OCI-LY1 (cell line): ENCODE data around the gene CRYAA.

Experiments
- H2AFZ ChIP-seq: fragments of 200-600 bp; sonication (generic), shearing (Covaris generic); 2 replicates; pipeline ENCODE4 v1.6.0; 2014; ENCODE audit warnings: antibody characterized with exemption, mild to moderate bottlenecking, low read length
- H3F3A ChIP-seq: fragments of 200-600 bp; sonication (generic), shearing (Covaris generic); 2 replicates; pipeline ENCODE4 v1.6.0; 2014; ENCODE audit warnings: mild to moderate bottlenecking, antibody characterized with exemption, low read length, moderate library complexity; ENCODE audit not compliant: insufficient read depth
- H3K27ac ChIP-seq: fragments of 200-600 bp; sonication (generic); 2 replicates; pipeline ENCODE4 v1.5.1; 2014; ENCODE audit warnings: low read length, mixed run types, mild to moderate bottlenecking, low read depth; ENCODE audit not compliant: poor library complexity, severe bottlenecking
- H3K27me3 ChIP-seq: fragments of 200-600 bp; sonication (generic); 2 replicates; pipeline ENCODE4 v1.6.0; 2014; ENCODE audit warnings: antibody characterized with exemption, mild to moderate bottlenecking, low read length, moderate library complexity; ENCODE audit not compliant: insufficient read depth
- H3K36me3 ChIP-seq: fragments of 200-600 bp; sonication (generic); 2 replicates; pipeline ENCODE4 v1.6.1; 2014; ENCODE audit warnings: mild to moderate bottlenecking, antibody characterized with exemption, low read length, moderate library complexity, mixed read lengths; ENCODE audit not compliant: insufficient read depth
- H3K4me1 ChIP-seq: fragments of 200-600 bp; sonication (generic); 2 replicates; pipeline ENCODE4 v1.5.1; 2014; ENCODE audit warnings: mild to moderate bottlenecking, low read length, moderate library complexity; ENCODE audit not compliant: insufficient read depth, severe bottlenecking
- H3K4me2 ChIP-seq: fragments of 200-600 bp; sonication (generic), shearing (Covaris generic); 2 replicates; pipeline ENCODE4 v1.6.1; 2014; ENCODE audit warnings: low read length
- H3K4me3 ChIP-seq: fragments of 200-600 bp; sonication (generic); 2 replicates; pipeline ENCODE4 v1.5.1; 2014; ENCODE audit warnings: low read length, low read depth, mild to moderate bottlenecking, mixed read lengths; ENCODE audit not compliant: poor library complexity, severe bottlenecking
- H3K79me2 ChIP-seq: fragments of 200-600 bp; shearing (Covaris generic); 2 replicates; pipeline ENCODE4 v1.6.1; 2016; ENCODE audit warnings: mixed run types, low read length, mixed read lengths; ENCODE audit not compliant: insufficient read depth
- H3K9ac ChIP-seq: fragments of 200-600 bp; sonication (generic), shearing (Covaris generic); 2 replicates; pipeline ENCODE4 v1.6.1; 2014; ENCODE audit warnings: mild to moderate bottlenecking, low read length, mixed read lengths
- H3K9me2 ChIP-seq: fragments of 200-600 bp; sonication (generic), shearing (Covaris generic); 2 replicates; pipeline ENCODE4 v1.6.1; 2014; ENCODE audit warnings: low read depth, mild to moderate bottlenecking, low read length, mixed read lengths
- H3K9me3 ChIP-seq: fragments of 200-600 bp; shearing (Covaris generic); 2 replicates; pipeline ENCODE4 v1.6.1; 2014; ENCODE audit warnings: low read length, mixed read lengths
- H4K20me1 ChIP-seq: fragments of 200-600 bp; sonication (generic), shearing (Covaris generic); 2 replicates; pipeline ENCODE4 v1.6.0; 2016; ENCODE audit warnings: mild to moderate bottlenecking, low read length; ENCODE audit not compliant: insufficient read depth
- EZH2 ChIP-seq: fragments of 200-600 bp; sonication (generic), shearing (Covaris generic); IDR thresholded peaks from 2 replicates; pipeline ENCODE4 v1.8.0; 2017; ENCODE audit warnings: borderline replicate concordance, mixed run types, mild to moderate bottlenecking, antibody characterized with exemption, low read length, moderate library complexity, mixed read lengths
- TF ChIP-seq, protein P1 (sequence below): fragments of 200-600 bp; sonication (generic), shearing (Covaris generic); IDR thresholded peaks from 2 replicates; pipeline ENCODE4 v1.5.1; 2017; ENCODE audit warnings: mild to moderate bottlenecking, antibody characterized with exemption, low read length, moderate library complexity, mixed read lengths

The CRYAA gene

DNA sequence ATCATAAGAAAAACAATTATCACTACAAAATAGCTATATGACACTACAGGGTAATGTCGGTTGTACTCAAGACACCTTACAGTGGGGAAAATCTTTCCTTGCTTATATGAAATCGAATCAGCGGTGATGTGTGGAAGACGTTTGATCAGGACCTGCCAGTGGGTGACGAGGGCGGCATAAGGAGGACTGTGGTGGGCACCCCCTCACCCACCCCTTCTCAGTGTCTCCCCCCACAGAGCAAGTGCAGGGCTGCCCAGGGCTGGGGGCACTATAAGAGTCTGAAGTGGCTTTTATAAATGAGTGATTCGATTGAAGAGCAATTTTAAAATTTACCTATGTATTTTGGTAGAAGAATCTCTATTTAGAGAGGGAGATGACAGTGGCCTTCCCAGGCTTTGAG is 35.8 kb downstream of the CRYAA start:
- Histone ChIP-seq H3K27ac (no peak overlapping the region), H3K4me2 (no peak overlapping the region), H3F3A (no peaks in the 10 kb centered on the region), H3K4me3 (no peak overlapping the region), H3K9me3 (peaks cover 7% of the 10 kb centered on the region), H3K9me2 (no peaks in the 10 kb centered on the region), H3K9ac (no peak overlapping the region), H3K4me1 (no peaks in the 10 kb centered on the region), H3K36me3 (no peaks in the 10 kb centered on the region), H3K79me2 (no peaks in the 10 kb centered on the region), H2AFZ (no peak overlapping the region), H3K27me3 (peaks cover 12% of the 10 kb centered on the region; the same call in 1 of the 2 replicates), H4K20me1 (no peaks in the 10 kb centered on the region)
- TF ChIP-seq, protein P1, sequence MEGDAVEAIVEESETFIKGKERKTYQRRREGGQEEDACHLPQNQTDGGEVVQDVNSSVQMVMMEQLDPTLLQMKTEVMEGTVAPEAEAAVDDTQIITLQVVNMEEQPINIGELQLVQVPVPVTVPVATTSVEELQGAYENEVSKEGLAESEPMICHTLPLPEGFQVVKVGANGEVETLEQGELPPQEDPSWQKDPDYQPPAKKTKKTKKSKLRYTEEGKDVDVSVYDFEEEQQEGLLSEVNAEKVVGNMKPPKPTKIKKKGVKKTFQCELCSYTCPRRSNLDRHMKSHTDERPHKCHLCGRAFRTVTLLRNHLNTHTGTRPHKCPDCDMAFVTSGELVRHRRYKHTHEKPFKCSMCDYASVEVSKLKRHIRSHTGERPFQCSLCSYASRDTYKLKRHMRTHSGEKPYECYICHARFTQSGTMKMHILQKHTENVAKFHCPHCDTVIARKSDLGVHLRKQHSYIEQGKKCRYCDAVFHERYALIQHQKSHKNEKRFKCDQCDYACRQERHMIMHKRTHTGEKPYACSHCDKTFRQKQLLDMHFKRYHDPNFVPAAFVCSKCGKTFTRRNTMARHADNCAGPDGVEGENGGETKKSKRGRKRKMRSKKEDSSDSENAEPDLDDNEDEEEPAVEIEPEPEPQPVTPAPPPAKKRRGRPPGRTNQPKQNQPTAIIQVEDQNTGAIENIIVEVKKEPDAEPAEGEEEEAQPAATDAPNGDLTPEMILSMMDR = no peak

GRCh38 chr21:43206231-43207042 is 37.6 kb downstream of the CRYAA start:
- Histone ChIP-seq H3K79me2 (no peaks in the 10 kb centered on the region), H3K9me2 (no peaks in the 10 kb centered on the region), H3K4me2 (no peak overlapping the region), H3F3A (no peaks in the 10 kb centered on the region), H2AFZ (no peak overlapping the region), H3K4me1 (no peaks in the 10 kb centered on the region), H4K20me1 (no peaks in the 10 kb centered on the region), H3K9me3 (peaks cover 1% of the 10 kb centered on the region), H3K27ac (no peak overlapping the region), H3K27me3 (peaks cover 12% of the 10 kb centered on the region; the same call in 1 of the 2 replicates), H3K9ac (no peak overlapping the region), H3K36me3 (no peaks in the 10 kb centered on the region), H3K4me3 (no peak overlapping the region)
- no peak for TF ChIP-seq EZH2

- Histone ChIP-seq H4K20me1 (no peaks in the 10 kb centered on the region), H2AFZ (no peak overlapping the region), H3K36me3 (no peaks in the 10 kb centered on the region), H3K27me3 (peaks cover 12% of the 10 kb centered on the region; the same call in 1 of the 2 replicates), H3K79me2 (no peaks in the 10 kb centered on the region), H3K9me2 (no peaks in the 10 kb centered on the region), H3K4me2 (no peak overlapping the region), H3K9ac (no peak overlapping the region), H3K4me3 (no peak overlapping the region), H3K9me3 (no peaks in the 10 kb centered on the region; the same call in 1 of the 2 replicates), H3K4me1 (no peaks in the 10 kb centered on the region), H3K27ac (no peak overlapping the region), H3F3A (no peaks in the 10 kb centered on the region)
- TF ChIP-seq, protein P1 = no peak
- TF ChIP-seq EZH2 = no peak
These were observed 38.2 kb downstream of the CRYAA start for GRCh38 chr21:43207043-43207315.

DNA sequence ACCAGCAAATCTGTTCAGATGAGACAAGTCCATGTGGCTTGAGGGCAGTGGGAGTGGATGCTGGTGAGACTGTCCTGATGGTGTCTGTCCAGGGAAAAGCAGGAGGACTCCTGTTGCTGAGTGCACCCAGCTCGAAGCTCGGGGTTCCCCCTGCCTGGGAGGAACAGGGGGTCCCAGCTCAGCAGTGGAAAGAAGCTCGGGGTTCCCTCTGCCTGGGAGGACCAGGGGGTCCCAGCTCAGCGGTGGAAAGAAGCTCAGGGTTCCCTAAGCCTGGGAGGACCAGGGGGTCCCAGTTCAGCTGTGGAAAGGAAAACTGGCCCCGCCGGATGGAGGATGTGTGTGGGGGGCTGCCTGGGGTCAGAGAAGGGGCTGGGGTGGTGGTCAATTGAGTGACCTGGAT is 39.1 kb downstream of the CRYAA start:
- H3K9ac ChIP-seq = no peak overlapping the region
- no peak overlapping the region for H3K4me2 ChIP-seq
- H2AFZ ChIP-seq = no peak overlapping the region
- H3K27ac ChIP-seq = no peak overlapping the region
- TF ChIP-seq, protein P1 = no peak
- TF ChIP-seq EZH2 = no peak
- H4K20me1 ChIP-seq = no peaks in the 10 kb centered on the region
- H3K9me3 ChIP-seq = no peaks in the 10 kb centered on the region
- H3K27me3 ChIP-seq = peaks cover 12% of the 10 kb centered on the region; the same call in 1 of the 2 replicates
- H3K79me2 ChIP-seq = no peaks in the 10 kb centered on the region
- no peak overlapping the region for H3K4me3 ChIP-seq
- no peaks in the 10 kb centered on the region for H3K9me2 ChIP-seq
- H3K4me1 ChIP-seq = no peaks in the 10 kb centered on the region
- no peaks in the 10 kb centered on the region for H3F3A ChIP-seq
- H3K36me3 ChIP-seq = no peaks in the 10 kb centered on the region
